Measurements from ENCODE around the gene SMAD2.
A peak's percentile ranks its signal among the peaks of the same experiment; 100 is the strongest.
"Not testable (repeated sequence)": the region's sequence is repeated elsewhere in the genome, so short reads cannot be mapped to it uniquely, and the experiment has no call there.

Gene SMAD2

DNA sequence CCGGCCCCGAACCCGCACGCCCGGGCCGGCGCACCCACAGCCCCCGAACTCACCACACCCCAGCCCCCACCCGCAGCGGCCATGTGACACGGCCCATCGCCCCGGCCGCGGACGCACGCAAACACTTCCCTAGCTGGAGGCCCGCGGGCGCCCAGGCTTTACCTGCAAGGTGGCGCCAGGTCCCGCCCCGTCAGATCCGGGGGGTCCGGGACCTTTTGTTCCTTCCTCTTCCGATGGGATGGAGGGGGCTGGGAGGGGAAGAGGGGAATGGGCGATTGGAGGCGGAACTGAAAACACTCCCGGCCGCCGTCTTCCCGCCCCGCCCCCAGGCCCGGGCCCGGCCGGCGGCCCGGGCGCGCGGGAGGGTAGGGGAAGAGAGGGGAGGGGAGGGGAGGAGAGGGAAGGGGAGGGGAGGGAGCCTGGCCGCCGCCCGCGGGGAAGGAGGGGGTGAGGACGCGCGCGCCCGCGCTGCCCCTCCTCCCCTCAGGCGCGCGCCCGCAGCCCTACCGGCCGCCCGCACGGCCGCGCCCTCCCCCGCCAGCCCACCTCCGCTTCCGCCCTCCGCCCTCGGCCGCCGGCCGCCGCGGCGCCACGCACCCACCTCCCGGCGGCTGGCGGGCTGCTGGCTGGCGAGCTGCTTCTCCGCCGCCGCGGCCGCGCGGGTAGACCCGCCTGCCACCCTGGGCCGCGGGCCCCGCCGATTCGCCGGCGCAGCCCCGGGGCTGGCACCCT is at the start of gene SMAD2:
Gene SMAD2, minus strand, starts transcription at position 461 of the 732 bp plus-strand sequence. CDS start 33,903 bp downstream, outside the sequence.
- peak; percentile 70 for DNase-seq

DNA sequence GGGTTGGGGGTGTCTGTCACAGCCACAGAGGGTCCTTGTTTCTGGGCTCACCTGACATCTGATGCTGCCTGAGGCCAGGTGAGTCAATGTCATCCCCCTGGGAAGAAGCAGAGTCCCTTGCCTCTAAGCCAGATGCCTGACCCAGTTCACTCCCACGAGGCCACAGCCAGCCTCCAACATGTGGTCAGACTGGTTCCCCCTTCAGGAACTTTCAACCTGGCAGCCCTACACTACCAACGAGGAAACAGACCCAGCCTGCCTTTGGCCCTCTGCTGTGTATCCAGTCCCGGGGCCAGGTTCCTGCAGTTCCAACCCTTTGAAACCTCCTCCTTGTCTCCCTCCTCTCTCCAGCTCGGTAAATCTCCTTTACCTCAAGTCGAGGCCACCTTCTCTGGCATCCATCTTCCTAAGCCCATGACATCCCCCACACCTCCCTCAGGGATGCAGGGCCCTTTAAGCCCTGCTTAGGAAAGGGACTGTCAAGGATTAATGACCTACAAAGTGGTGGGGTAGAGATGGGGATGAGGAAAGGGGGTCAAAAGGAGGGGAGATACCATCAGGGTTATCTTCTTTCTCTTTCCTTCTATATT is 49.2 kb upstream of the SMAD2 start:
- DNase-seq, result no peak

DNA sequence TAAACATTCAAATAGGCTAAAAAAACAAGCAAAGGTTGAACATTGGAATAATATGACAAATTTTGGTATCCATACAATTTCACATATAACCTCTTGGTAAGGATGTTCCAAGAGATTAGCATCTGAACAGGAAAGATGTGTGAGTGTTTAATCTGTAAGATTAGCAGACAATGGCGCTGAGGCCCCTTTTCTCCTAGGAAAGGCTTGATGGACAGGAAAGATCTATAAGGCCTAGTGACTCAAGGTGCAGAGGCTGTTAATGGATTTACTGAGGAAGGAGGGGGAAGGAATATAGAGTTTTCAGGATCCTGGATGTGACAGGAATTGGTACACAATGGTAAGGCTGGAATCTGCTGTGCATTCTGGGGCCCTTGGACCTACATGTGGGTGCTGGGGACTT is 48.1 kb upstream of the SMAD2 start:
- no peak for DNase-seq

DNA sequence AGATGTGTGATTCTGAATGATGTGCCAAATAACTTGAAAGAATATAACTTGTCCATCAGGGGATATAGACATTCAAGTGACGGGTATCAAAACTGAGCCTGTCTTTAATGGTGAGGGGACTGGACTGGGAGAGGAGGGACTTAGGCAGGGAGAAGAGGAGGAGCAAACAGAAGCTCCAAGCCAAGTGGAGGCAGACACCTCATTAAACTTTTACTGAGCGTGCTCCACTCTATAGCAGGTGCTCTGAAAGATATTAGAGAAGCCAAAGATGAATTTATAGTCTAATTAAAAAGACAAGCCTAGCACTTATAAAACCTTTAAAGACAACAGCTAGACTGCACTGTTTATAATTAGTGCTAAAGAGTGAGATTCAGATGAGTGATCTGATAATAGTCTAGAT is 47.7 kb upstream of the SMAD2 start:
- DNase-seq, result no peak

DNA sequence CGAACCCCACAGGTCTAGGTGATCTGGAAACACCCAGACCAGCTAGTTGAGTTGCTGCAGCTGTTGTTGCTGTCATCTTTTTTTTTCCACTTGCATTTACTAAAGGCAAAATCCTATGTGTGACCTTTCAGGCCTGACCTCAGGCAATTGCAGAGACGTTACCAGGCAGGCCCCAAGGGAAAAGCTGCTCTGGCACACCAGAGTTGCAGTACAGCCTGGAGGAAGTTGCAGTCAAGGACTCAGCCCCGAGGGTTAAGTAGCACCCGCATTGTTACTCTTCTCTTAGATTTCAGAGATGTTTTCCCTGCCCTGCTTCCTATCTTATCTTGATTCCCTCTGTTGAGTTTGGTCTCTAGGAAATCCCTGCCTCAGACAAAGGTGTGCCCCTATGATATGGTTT is 45.2 kb upstream of the SMAD2 start:
- no peak for DNase-seq

DNA sequence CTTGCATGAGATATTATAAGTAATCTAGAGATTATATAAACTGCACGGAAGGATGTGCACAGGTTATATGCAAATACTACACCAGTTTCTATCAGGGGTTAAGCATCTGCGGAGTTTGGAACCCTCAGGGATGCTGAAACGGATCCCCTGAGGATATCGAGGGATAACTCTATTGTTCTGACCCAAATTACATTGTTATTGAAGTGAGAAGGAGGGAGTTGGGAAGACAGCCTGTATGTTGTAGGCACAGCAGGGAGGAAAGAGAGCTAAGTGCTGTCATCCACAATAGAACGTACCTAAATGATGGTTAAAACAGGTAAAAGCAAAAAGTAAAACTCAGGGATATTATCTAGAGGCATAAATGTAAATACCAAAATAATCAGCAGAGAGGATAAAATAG is 44.6 kb upstream of the SMAD2 start:
- DNase-seq, result no peak

DNA sequence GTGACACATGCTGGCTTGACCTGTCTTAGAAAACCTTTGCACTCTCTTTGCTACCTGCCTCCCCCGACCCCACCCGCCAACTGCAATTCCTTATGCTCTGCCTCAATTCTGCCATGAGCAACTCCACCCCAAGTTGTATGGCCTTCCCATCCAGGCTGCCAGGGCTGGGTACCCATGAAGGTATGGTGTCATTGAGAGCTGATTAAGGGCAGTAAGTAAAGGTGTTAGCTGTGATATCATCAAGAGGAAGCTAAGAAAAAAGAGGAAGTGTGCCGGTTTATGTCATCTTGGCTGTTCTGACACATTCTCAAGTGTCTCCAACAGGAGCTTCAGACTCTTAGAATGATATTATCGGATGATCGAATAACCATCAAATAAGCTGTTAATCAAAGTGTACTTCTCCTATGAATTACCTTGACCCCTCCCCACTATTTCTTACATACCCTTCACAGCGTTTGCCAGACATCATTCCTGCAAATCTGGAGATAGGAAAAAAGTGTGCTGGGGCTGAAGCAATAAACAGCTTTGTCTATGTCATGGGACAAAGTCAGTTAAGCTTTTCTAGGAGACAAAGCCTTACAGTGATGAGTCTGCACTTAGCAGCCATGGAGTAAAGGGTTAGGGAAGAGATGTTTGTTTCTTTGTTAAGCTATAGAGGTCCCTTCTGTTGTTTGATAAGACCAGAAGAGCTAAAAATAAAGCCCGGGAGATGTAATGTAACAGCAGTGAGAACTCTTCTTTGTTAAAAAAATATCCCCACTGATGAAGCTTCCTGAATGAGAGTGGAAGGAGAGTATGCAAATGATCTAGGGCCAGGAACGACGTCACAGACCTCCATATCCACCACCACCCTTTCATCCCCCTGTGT is 40.4 kb upstream of the SMAD2 start:
- no peak for DNase-seq

DNA sequence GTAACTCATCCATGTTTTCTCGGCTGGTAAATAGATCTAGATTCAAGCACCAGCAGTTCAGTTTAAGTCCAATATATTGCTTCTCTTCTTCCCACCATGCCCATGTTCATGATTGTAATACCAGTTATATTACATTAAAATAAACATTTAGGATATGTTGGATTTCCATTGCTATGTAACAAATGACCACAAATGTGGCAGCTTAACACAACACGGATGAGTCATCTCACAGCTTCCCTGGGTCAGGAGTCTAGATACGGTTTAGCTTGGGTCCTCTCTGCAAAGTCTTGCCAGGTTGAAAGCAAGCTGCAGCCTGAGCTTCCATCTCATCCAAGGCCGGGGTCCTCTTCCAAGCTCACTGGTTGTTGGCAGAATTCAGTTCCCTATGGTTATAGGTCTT is 39.4 kb upstream of the SMAD2 start:
- DNase-seq, result no peak

DNA sequence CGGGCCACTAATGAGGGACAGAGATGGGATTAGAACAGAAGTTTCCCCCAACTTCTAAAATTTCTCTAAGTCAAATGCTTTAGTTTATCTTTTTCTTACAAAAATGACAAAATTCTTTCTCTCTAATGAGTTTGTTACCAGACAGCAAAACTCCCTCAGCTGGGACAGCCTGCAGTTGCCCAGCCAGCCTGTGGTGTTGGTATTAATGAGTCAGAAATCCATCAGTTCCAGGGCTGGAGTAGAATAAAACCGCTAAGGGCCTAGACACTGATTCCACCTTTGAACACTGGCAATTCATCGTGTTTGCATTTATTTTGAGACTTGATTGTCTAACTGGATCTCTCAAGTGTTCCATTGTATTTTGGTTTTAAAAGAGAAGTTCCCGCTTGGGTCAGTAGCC is 38.3 kb upstream of the SMAD2 start:
- no peak for DNase-seq

DNA sequence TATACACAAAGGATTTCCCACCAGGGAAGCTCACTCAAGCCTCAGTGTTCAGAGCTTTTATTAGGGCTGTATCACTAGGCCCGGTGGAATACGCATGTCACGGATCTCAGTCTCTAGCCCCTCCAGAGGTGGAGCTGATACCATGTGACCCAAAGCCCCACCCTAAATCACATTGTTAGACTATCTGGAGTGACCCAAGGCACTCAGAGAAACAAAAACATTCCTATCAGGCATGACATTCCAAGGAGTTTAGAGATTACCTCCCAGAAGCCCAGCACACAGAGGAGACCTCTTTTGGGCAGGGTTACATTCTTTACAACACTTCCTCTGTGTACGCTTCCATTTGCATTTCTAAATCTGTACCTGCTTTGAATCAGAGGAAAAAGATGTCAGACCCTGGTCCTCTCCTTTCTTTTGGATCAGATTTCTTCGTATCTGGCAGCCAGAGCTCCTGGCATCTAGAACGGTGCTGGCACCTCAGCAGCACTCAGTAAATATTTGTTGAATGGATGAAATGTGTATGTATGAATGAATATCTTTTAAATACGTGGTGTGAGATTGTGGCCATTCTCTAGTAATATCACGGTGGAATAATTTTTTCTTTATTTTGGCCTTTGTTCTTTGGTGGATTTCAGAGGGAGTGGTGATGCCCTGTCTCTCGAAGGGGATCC is 37.7 kb upstream of the SMAD2 start:
- no peak for DNase-seq

DNA sequence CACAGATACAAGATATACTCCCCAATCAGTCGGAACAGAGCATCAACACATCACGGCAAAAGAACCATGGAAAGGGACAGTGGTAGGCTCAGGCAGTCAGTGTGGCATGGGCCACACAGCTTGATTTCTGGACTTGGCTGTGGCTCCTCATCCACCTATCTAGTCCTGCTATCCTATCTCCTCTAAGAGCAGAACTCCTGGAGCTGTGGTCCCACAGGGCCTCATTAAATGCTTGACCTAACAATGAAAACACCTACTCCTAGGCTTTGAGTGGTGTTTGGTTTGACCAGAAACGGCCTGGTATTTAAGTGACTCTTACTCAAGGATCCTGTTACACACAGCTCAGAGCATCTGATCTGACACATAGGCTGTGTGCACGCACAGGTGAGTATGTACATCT is 33.6 kb upstream of the SMAD2 start:
- peak; percentile 10 for DNase-seq

DNA sequence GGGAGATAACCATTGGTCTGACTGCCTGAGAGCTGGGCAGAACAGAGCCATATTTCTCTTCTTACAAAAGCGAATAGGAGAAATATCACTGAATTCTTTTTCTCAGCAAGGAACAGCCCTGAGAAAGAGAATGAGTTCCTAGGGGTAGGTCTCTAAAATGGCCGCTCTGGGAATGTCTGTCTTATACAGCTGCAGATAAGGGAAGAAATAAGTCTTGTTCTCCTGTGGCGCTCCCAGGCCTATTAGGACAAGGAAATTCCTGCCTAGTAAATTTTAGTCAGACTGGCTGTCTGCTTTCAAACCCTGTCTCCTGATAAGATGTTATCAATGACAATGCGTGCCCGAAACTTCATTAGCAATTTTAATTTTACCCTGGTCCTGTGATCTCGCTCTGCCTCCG is 30.5 kb upstream of the SMAD2 start:
- DNase-seq, result not testable (repeated sequence)

DNA sequence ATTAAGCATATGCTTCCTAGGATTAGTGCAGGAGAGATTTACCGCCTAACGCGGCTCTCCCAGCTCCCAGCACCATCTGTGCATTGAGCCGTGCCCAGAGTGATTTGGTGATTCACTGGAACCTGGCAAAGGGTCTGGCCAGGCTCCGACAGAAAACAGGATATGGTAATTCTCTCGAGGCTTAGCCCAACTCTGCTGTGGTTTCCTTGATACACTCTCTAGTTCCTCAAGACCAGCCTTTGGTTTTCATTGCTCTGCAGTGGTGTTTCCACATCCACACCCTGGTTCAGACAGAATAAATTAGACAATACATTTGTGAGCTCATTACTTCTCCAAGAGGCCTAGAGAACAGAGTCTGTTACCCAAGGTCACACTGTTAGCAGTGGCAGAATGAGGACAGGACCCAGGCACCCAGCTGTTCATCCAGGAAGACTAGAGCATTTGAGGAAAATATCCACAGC is 23.0 kb upstream of the SMAD2 start:
- DNase-seq, result no peak

DNA sequence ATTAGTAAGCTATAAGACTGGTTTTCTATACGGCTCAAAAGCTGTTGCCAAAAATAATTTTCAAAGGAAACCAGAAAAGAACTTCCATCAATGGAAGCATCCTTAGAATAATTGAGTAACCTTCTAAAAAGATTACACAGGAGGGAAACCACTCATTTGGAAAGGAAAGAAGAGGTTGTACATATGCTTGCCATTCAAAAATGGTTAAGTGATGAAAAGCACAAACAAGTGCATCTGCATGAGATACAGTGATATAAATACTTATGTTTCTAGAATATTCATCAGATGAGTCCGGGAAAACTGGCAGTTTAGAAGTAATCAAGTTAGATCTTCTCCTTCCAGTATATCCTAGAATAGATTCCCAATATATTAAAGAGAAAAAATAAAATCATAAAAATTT is 20.1 kb upstream of the SMAD2 start:
- no peak for DNase-seq

DNA sequence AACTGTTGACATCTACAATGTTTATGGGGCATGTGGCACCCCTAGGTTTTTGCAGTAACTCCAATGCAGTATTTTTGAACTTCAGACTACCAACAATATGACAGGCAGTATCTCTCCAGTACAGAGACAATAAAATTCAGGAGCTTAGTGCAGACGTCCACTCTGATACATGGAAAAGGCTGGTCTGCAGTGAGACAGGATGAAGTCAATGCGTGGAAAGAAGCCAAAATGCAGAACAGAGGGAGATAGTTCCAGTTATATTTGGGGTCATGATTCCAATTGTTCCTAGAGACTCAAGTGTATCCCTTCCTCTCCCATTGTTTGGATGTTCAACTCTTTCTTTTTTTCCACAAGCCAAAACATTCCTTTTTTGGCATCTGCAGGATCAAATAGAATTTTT is 18.7 kb upstream of the SMAD2 start:
- no peak for DNase-seq

DNA sequence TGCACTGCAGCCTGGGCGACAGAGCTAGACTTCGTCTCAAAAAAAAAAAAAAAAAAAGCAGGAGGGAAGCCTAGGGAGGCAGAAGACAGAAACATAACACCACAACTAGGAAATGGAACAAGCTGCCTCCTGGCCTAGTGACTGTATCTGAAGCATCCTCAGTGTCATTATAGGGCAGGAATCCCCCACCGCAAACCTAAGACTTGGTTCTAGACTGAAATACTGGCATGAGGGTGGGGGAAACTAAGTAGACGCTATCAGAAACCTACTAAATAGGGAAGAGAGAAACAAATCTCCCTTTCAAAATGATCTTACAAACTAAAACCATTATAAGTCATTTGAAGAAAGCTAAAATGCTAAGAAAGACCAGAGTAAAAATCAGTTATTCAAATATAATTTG is 16.4 kb upstream of the SMAD2 start:
- DNase-seq, result no peak

DNA sequence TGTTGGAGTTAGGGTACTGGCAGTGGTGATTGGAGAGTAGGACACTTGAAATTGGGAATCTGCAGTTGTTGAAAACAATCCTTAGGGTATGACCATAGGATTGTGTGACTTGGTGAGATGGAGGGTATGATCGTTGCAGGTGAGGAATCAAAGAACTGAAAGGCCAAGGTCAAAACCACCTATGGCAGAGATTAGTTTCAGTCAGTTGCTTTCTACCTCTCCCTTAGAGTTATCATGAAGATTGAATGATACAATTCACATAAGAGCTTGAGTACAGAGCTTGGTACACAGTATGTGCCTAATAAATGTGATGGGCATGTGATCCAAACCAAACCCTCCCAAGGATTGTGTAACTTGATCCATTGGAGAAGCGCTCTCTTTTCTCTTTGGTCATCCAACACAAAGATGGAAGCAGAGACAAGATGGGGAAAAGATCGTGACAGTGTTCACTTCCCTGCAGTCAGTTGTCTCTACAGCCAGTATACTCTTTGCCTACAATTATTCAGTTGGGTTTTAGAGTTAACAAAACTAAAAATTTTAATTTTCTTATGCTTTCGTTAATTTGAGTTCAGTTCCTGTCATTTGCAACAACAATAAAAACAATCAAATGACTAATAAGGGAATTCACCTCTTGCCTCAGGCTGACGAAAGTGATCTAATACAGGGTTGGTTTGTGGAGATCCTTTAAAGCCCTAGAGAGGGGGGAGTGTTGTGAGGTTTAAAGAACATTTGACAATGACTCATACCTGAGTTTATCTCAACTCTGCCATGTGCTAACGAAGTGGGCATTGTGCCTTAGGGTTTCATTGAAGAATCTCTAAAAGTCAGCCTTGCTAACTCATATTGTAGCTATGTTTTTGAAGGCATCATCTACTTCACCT is 14.8 kb upstream of the SMAD2 start:
- no peak for DNase-seq

DNA sequence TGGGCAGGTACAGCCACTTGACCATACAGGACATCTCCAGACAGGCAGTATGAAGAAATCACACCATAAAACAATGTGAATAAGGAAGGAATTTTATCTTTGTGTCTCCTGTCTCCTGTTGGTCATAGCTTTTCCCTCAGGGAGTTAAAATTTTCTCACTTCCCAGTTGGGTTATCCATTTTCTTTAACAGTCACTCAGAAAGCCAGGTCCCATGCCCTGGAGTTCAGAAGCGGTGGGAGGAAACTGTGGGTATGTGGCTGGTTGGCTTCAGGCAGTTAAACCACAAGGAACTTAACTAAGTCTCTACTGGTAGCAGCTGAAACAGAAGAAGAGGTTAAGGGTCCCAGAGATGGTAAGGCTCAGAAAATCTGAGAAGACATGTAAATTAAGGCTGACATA is 6.5 kb upstream of the SMAD2 start:
- no peak for DNase-seq

DNA sequence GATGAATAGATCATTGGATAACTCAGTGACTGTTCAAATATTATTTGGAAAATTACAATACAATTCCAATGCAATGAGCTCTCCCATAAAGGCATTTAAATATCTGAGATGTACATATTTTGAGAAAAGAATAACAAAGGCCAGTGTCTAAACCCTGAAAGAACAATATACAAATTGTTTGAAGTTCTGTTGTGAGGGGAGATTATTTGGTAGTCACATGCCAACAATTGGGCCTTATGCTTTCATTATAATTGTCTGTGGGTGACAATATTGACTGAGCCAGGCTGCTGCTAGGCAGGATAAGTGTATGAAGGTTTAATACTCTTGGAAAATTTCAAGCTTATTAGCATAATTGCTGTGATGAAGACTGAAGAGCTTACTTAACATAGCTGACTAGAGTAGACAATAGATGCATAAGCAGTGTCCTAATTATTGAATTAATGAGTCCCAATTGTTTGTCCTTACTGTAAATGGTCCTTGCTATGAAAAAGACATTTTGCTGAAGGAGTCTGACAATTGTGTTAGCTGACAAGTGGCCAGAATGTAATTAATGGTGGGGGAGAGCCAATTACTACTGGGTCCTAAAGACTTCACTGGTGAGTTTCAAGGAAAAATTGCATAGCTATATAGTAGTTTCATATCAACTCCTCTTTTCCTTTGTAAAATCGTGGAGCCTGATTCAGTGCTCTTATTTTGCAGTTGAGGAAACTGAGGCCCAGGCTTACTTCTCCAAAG is 5.0 kb upstream of the SMAD2 start:
- peak; percentile 31 for DNase-seq

DNA sequence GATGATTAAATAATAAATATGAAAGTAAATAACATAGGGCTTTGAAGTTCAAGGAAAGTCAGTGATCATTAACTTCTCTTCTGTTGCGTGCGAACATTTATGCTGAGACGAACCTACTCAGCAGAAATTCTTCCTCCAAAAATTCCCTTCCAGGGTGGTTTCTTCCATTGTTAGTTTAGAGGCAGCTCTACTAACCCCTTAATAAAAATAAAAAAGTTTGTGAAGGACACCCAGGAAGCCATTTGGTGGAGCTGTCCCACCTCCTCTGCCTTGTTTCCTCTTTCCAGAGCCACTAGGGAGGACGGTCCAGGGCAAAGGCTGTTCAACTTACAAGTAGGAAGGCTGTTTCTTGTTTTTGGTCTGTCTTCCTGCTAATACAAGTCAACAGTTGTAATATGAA is 2.1 kb upstream of the SMAD2 start:
- DNase-seq, result no peak

DNA sequence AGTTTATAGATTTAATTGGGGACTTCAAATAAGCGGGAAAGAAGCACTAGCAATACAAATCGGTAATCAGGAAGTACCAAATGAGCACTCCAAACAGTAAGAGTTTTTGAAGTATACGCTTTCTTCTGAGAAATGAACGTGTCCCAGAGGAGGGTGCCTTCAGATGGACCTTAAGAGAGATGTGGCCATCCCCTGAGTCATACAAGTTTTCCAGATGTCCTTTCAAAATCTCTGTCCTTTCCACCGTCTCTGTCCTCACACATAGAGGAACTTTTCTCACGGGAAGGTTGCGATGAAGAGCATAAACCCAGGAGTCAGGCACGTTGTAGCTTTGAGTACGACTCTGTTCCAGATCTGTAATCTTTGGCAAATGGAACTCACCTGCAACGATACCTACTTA is 1.7 kb upstream of the SMAD2 start:
- DNase-seq, result no peak

DNA sequence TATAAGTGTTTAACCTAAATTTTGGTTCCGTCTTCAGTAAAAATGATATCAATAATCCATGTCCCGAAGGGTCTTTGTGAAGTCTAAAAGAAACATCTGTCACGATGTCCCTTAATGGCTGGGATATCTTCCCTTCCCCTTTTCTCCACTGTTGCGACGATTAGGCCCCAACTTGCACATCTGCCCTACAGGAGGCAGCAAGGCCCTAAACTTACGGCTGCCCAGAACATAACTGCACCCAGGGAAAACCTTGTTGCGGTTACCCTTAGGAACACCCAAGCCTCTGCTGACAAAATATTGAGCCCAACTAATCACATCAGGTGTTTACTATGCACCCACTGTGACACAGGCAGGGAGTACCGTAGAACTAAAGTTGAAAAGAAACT is 1.3 kb upstream of the SMAD2 start:
- DNase-seq, result peak; percentile 60

Measured in NCI-H1436 (cell line).